Suprapubic skin (tissue), 4 donors: Measurements from ENCODE around the gene SLC30A2. TPM values are rescaled to one million over a fixed set of nuclear protein-coding genes. Genes with fewer than 3 reads are reported as not detected.

Source experiments
- DNase-seq, 2 donors: peaks; one replicate each; pipeline ENCODE4 v3.0.0-alpha.2; 2019; ENCODE audit warnings: low spot score in 2 of 2
- H3K27ac ChIP-seq: fragments of 200-600 bp; sonication (generic); one replicate; pipeline ENCODE4 v1.5.1; 2019
- H3K27me3 ChIP-seq: fragments of 200-600 bp; sonication (generic); one replicate; pipeline ENCODE4 v1.5.1; 2019
- H3K36me3 ChIP-seq: fragments of 200-600 bp; sonication (generic); one replicate; pipeline ENCODE4 v1.5.1; 2019
- H3K4me1 ChIP-seq: fragments of 200-600 bp; sonication (generic); one replicate; pipeline ENCODE4 v1.5.1; 2019
- H3K4me3 ChIP-seq: fragments of 200-600 bp; sonication (generic); one replicate; pipeline ENCODE4 v1.5.1; 2019; ENCODE audit warnings: mild to moderate bottlenecking
- H3K9me3 ChIP-seq: fragments of 200-600 bp; sonication (generic); one replicate; pipeline ENCODE4 v1.5.1; 2019
- CTCF ChIP-seq, 2 donors: fragments of 200-600 bp in 1 of 2; fragments of 450-650 bp in 1 of 2; sonication (generic) in 1 of 2; IDR thresholded peaks; one replicate each; pipeline ENCODE4 v1.5.1; 2016 to 2019; ENCODE audit warnings: antibody characterized with exemption in 2 of 2, mild to moderate bottlenecking in 1 of 2, moderate library complexity in 1 of 2
- EP300 ChIP-seq: sonication (generic); formaldehyde crosslinking; IDR thresholded peaks from one replicate; pipeline ENCODE4 v1.6.1; 2017; ENCODE audit warnings: antibody characterized with exemption
- POLR2A ChIP-seq, 2 donors: fragments of 450-650 bp; IDR thresholded peaks; one replicate each; pipeline ENCODE4 v1.6.1; 2017; ENCODE audit warnings: antibody characterized with exemption in 2 of 2, mild to moderate bottlenecking in 2 of 2, moderate library complexity in 2 of 2
- POLR2AphosphoS5 ChIP-seq, 3 donors: sonication (generic); formaldehyde crosslinking; IDR thresholded peaks; one replicate each; pipeline ENCODE4 v1.6.1; 2017; ENCODE audit warnings: antibody characterized with exemption in 3 of 3
- WGBS: methylation state at CpG from one replicate; pipeline ENCODE4 v1.1.5; 2018; 5-methylcytosine and 5-hydroxymethylcytosine counted together
- total RNA-seq, 4 donors: library from RNA; depleted of rRNA; stranded (reverse); fragments of >200 nt; gene quantifications; one replicate each; pipeline ENCODE4 v1.1.0, GENCODE V29; 2016

SLC30A2 gene
- total RNA-seq, 4 donors from 2014 or later: 0.15 to 2.0 (median 1.1) TPM

- H3K4me1 ChIP-seq: peaks cover 13% of the 10 kb centered on the region
- no peaks in the 10 kb centered on the region for H3K9me3 ChIP-seq
- peaks cover 9% of the 10 kb centered on the region for H3K36me3 ChIP-seq
- whole genome bisulfite sequencing: 89% methylated on average over 9 of the region's 9 CpGs
- no peak for TF ChIP-seq POLR2A (IDR thresholded peaks at IDR 0.05)
- TF ChIP-seq EP300: no peak
- TF ChIP-seq POLR2AphosphoS5 (IDR thresholded peaks at IDR 0.05): no peak
- TF ChIP-seq CTCF (IDR thresholded peaks at IDR 0.05): no peak
- no peaks in the 10 kb centered on the region for H3K27me3 ChIP-seq
- H3K27ac ChIP-seq: no peak overlapping the region
- DNase-seq: no peak
- no peak overlapping the region for H3K4me3 ChIP-seq
Observed at GRCh38 chr1:25992689-25993171, 53.2 kb downstream of the SLC30A2 start.

- H3K9me3 ChIP-seq: no peaks in the 10 kb centered on the region
- no peak overlapping the region for H3K4me3 ChIP-seq
- TF ChIP-seq POLR2AphosphoS5 (IDR thresholded peaks at IDR 0.05) (no peak), EP300 (no peak), CTCF (IDR thresholded peaks at IDR 0.05) (no peak), POLR2A (IDR thresholded peaks at IDR 0.05) (no peak)
- H3K27ac ChIP-seq: no peak overlapping the region
- DNase-seq: no peak
- H3K4me1 ChIP-seq: peaks cover 10% of the 10 kb centered on the region
- no peaks in the 10 kb centered on the region for H3K27me3 ChIP-seq
- H3K36me3 ChIP-seq: peaks cover 15% of the 10 kb centered on the region
- WGBS: 88% methylated on average over 5 of the region's 5 CpGs
Observed at GRCh38 chr1:25991937-25992688, 53.8 kb downstream of the SLC30A2 start.

DNA sequence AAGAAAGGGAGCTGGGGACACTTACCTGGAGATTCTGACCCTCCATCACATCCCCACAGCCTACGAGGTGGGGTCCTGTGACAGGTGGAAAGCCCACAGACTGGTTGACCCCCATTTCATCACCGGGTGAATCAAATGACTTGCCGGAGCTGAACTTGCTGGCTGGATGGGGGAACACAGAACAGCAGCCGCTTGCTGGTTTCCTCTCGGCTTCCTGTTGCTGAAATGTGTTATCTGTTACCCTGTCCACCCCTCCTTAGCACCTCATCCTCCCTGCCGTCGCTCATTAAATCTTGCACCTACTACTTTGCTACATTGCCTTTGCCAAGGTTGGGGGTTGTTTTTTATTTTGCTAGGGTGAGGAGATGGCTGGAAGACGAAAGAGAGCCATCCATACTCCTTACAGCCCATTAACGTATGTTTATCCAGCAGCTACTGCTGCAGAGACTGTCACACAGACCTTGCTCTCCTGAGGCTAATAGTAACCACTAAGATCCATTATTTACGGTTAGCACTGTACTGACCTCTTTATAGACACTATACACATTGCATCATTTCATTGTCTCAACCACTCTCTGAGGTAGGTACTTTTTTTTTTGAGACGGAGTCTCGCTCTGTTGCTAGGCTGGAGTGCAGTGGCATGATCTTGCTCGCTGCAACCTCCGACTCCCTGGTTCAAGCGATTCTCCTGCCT, 55.1 kb downstream of the SLC30A2 start:
- H3K9me3 ChIP-seq: no peaks in the 10 kb centered on the region
- H3K36me3 ChIP-seq: peaks cover 15% of the 10 kb centered on the region
- no peak for DNase-seq
- no peaks in the 10 kb centered on the region for H3K27me3 ChIP-seq
- WGBS: 73% methylated on average over 15 of the region's 15 CpGs
- no peak overlapping the region for H3K27ac ChIP-seq
- TF ChIP-seq POLR2AphosphoS5 (IDR thresholded peaks at IDR 0.05) (no peak), POLR2A (IDR thresholded peaks at IDR 0.05) (no peak), CTCF (IDR thresholded peaks at IDR 0.05) (no peak), EP300 (no peak)
- H3K4me3 ChIP-seq: peak overlapping the region; percentile 10
- no peaks in the 10 kb centered on the region for H3K4me1 ChIP-seq

GRCh38 chr1:25990251-25990650, 55.7 kb downstream of the SLC30A2 start:
- H3K36me3 ChIP-seq: peaks cover 21% of the 10 kb centered on the region
- H3K4me3 ChIP-seq: peak overlapping the region; percentile 10
- no peak overlapping the region for H3K27ac ChIP-seq
- no peaks in the 10 kb centered on the region for H3K27me3 ChIP-seq
- no peaks in the 10 kb centered on the region for H3K4me1 ChIP-seq
- TF ChIP-seq EP300 (no peak), POLR2AphosphoS5 (IDR thresholded peaks at IDR 0.05) (no peak), CTCF (IDR thresholded peaks at IDR 0.05) (no peak), POLR2A (IDR thresholded peaks at IDR 0.05) (no peak)
- 86% methylated on average over 6 of the region's 6 CpGs for WGBS
- DNase-seq: no peak
- no peaks in the 10 kb centered on the region for H3K9me3 ChIP-seq
